K562 (cell line): ENCODE data around the gene STK11. TPM values are rescaled to one million over a fixed set of nuclear protein-coding genes. Genes with fewer than 3 reads are reported as not detected.

Experiments used
- CHD1 ChIP-seq: fragments of 200-600 bp; sonication (generic); IDR thresholded peaks from one replicate; pipeline ENCODE4 v1.6.1; 2012; ENCODE audit warnings: mild to moderate bottlenecking, moderate library complexity, low read length, inconsistent platforms
- CHD4 ChIP-seq: fragments of 200-600 bp; sonication (generic); IDR thresholded peaks from 3 replicates; pipeline ENCODE4 v1.6.1; 2012; ENCODE audit warnings: low read depth, mild to moderate bottlenecking, mixed read lengths, low read length, inconsistent platforms; ENCODE audit not compliant: insufficient read depth, insufficient replicate concordance, poor library complexity, severe bottlenecking
- CREB1 ChIP-seq, 2 experiments: sonication (generic) in 1 of 2; formaldehyde crosslinking in 1 of 2; IDR thresholded peaks; 2 replicates each; pipeline versions ENCODE4 v1.6.1 to v1.8.0; 2012 to 2022; ENCODE audit warnings: inconsistent platforms in 1 of 2, mild to moderate bottlenecking in 1 of 2, missing genetic modification reagents in 1 of 2, moderate library complexity in 1 of 2
- ETV5 ChIP-seq: sonication (generic); formaldehyde crosslinking; IDR thresholded peaks from 2 replicates; pipeline ENCODE4 v1.4.0; 2020; ENCODE audit warnings: low read depth, mild to moderate bottlenecking, missing genetic modification reagents
- IRF2 ChIP-seq: sonication (generic); formaldehyde crosslinking; IDR thresholded peaks from 2 replicates; pipeline ENCODE4 v1.8.1; 2022; ENCODE audit warnings: mild to moderate bottlenecking, missing genetic modification reagents
- IRF9 ChIP-seq: fragments of 450-650 bp; IDR thresholded peaks from 2 replicates; pipeline ENCODE4 v1.6.1; 2016; ENCODE audit warnings: missing biosample characterization, missing genetic modification characterization
- JUN ChIP-seq, 2 experiments: sonication (generic) in 1 of 2; formaldehyde crosslinking in 1 of 2; IDR thresholded peaks; 2 replicates each; pipeline versions ENCODE4 v1.6.1 to v1.8.0; 2012 to 2022; ENCODE audit warnings: borderline replicate concordance in 2 of 2, mild to moderate bottlenecking in 2 of 2, improper control_type of control experiment in 1 of 2, low read depth in 1 of 2, low read length in 1 of 2, missing genetic modification reagents in 1 of 2
- KDM4B ChIP-seq, 2 experiments: fragments of 450-650 bp in 1 of 2; sonication (generic) in 1 of 2; IDR thresholded peaks; 2 replicates each; pipeline ENCODE4 v1.6.1; 2016 to 2017; ENCODE audit warnings: borderline replicate concordance in 2 of 2, antibody characterized with exemption in 1 of 2, low read depth in 1 of 2, mild to moderate bottlenecking in 1 of 2
- NFXL1 ChIP-seq: fragments of 450-650 bp; formaldehyde crosslinking; IDR thresholded peaks from 2 replicates; pipeline ENCODE4 v1.4.0; 2021; ENCODE audit warnings: mild to moderate bottlenecking
- NR0B1 ChIP-seq: fragments of 450-650 bp; IDR thresholded peaks from one replicate; pipeline ENCODE4 v1.6.1; 2018; ENCODE audit warnings: mild to moderate bottlenecking, moderate library complexity; ENCODE audit not compliant: partially characterized antibody
- ZBTB43 ChIP-seq: sonication (generic); formaldehyde crosslinking; IDR thresholded peaks from 2 replicates; pipeline ENCODE4 v1.8.0; 2023; ENCODE audit warnings: mild to moderate bottlenecking, missing genetic modification reagents
- ZNF407 ChIP-seq: fragments of 450-650 bp; IDR thresholded peaks from 2 replicates; pipeline ENCODE4 v1.6.1; 2016; ENCODE audit warnings: low read depth
- polyA plus RNA-seq, 8 experiments: library from polyadenylated mRNA; depleted of rRNA in 4 of 8; stranded (reverse) in 5 of 8; unstranded in 3 of 8; fragments of >200 nt; fragmentation: Nextera tagmentation in 2 of 8; fragmentation: Illumina TruSeq in 1 of 8; extraction: Ambion mirVana in 2 of 8; extraction: Trizol in 1 of 8; gene quantifications; 2 replicates each; pipeline versions ENCODE4 v1.2.1 to v1.2.3, GENCODE V29; 2011 to 2014; ENCODE audit warnings: inconsistent platforms in 1 of 8, missing spikeins in 1 of 8
- total RNA-seq, 7 experiments: library from RNA; depleted of rRNA in 6 of 7; stranded (reverse); fragments of >200 nt in 6 of 7; fragmentation: Illumina TruSeq in 2 of 7; extraction: Trizol in 2 of 7; gene quantifications; 2 replicates each; pipeline versions ENCODE4 v1.2.1 to v1.2.3, GENCODE V29; 2011 to 2021; ENCODE audit warnings: low replicate concordance in 1 of 7

Gene STK11
- total and polyA plus RNA-seq, 9 of the 15 experiments (the other 6 are each of a cell fraction or from before 2014, with no cell fraction given) = 0.15 to 96.5 (median 31.7) TPM

- TF ChIP-seq KDM4B (IDR thresholded peaks at IDR 0.05; ENCODE audit: borderline replicate concordance in 2 of 2, low read depth in 1 of 2) = peak in 1 of 2 experiments; percentile 18; a peak in 1 of 4 replicates
- no peak for TF ChIP-seq NFXL1 (CRISPR knock-in tag)
- no peak for TF ChIP-seq IRF2 (CRISPR knock-in tag)
- no peak for TF ChIP-seq NR0B1
- TF ChIP-seq CHD1 = no peak
- TF ChIP-seq CHD4 = no peak
- no peak for TF ChIP-seq ZBTB43 (CRISPR knock-in tag)
- TF ChIP-seq CREB1 (IDR thresholded peaks at IDR 0.05) = peak; percentile 71
- TF ChIP-seq CREB1 (CRISPR knock-in tag; IDR thresholded peaks at IDR 0.05) = peak; percentile 50; the same call in 1 of the 2 replicates
- TF ChIP-seq JUN (IDR thresholded peaks at IDR 0.05; ENCODE audit: borderline replicate concordance, low read depth, low read length) = no peak
- TF ChIP-seq JUN (CRISPR knock-in tag; IDR thresholded peaks at IDR 0.05; ENCODE audit: borderline replicate concordance) = no peak
- no peak for TF ChIP-seq ETV5 (CRISPR knock-in tag)
- TF ChIP-seq ZNF407 = no peak
- TF ChIP-seq IRF9 (tag) = no peak
Observed at GRCh38 chr19:1205114-1206099, at the start of gene STK11 (continued).
